ENCODE measurements around the gene GRAMD4.
"Not testable (repeated sequence)": the region's sequence is repeated elsewhere in the genome, so short reads cannot be mapped to it uniquely, and the experiment has no call there.

The GRAMD4 gene

GRCh38 chr22:46620588-46621242 lies 529 bp downstream of the GRAMD4 start:
- DNase-seq, result no peak

GRCh38 chr22:46621243-46621930 lies 1.2 kb downstream of the GRAMD4 start:
- not testable (repeated sequence) for DNase-seq

DNA sequence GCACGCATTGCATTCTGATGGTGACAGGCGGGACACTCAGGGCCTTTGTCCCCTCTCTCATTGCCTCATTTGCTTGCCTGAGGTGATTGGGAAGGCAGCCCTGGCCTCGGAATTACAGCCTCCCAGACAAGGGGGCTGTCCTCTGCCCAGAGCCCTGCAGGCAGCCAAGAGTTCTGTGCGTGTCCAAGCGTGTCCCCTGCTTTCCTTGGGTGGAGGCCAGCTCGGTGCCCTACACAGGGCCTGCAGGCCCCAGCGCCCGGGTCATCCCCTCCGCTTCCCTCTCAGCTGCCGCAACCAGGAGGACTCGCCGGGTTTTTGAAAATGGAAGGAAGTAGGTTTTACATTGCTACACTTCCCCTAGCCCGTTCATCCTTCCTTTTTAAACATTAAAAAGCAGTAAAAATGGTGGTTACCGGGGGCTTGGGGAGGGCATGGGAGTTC lies 1.9 kb downstream of the GRAMD4 start:
- no peak for DNase-seq

GRCh38 chr22:46625113-46625842 lies 5.1 kb downstream of the GRAMD4 start:
- no peak for DNase-seq

DNA sequence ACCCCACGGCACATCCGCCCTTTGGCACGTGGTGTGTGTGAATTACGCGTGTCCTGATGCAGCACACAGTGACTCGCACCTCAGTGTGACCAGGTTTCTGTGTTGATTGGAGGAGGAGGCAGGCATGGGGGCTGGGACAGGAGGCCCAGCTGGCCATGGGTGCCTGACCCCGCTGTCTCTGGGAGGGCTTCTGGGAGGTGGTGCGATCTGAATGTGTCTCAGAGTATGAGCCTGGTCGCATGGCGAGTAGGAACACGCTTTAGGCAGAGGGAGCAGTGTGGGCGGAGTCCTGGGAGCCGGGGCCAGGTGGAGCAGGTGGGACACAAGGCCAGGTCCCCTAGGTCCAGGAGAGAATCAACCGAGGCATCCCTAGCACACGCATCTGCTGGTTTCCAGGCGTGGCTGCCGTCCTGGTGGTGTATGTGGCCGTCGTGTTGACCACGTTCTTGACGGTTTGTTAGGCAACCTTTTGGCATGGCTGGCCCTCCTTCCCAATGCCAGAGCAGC lies 5.7 kb downstream of the GRAMD4 start:
- no peak for DNase-seq

DNA sequence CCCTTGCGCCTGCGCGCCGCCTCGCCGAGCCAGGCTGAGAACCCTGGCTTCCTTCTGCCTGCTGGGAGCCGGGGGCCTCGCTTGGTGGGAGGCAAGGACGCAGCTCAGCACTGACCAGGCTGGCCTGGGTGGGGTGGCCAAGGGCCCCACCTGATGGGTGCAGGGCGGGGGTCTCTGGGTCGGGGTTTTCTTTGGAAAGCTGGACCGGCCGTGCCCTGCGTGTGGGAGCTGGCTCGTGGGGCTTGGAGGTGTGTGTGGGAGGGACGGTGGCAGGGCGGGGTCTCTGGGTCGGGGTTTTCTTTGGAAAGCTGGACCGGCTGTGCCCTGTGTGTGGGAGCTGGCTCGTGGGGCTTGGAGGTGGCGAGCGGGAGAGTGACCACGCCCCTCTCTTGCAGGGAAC lies 6.2 kb downstream of the GRAMD4 start:
- no peak for DNase-seq

DNA sequence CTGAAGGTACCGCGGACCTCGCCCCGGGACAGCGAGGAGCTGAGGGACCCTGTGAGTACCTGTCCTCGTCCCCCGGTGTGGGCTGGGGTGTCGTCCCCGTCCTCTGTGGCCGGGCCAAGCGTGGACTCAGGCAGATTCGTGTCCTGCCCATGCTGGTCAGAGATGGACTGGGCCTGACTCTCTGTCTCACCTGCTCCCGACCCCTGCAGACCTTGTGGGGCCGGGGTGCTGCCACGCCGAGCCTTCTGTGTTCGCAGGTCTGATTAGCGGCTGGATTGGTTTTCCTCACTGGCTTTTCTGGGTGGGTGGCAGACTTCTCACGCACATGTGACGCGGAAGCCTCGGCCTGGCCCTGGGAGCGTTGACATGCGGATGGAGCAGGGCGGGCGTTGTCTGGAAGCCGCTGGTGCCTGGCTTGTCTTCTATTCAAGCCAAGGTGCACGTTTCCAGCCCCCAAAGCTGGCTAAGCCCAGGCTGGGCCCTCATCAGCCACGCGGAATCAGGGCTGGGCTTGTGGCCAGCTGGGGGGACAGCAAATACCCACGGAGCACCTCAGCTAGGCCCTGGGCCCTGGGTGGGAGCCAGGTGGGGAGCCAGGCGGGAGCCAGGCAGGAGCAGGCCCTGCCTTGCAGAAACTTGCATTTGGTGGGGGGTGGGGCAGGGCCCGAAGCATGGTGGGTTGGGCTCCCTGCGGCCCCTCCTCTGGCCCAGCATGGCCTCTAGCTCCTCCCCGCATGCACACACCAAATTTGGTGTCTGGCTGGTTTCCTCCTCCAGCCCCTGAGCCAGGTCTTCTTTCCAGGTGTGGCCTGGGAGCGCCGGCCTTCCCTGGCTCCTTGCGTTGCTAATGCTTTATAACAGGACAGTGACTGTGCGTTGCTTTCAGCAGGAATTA lies 7.0 kb downstream of the GRAMD4 start:
- DNase-seq, result no peak

GRCh38 chr22:46627806-46628482 lies 7.8 kb downstream of the GRAMD4 start:
- no peak for DNase-seq

- DNase-seq, result no peak
These were observed 8.6 kb downstream of the GRAMD4 start for GRCh38 chr22:46628756-46629155.

DNA sequence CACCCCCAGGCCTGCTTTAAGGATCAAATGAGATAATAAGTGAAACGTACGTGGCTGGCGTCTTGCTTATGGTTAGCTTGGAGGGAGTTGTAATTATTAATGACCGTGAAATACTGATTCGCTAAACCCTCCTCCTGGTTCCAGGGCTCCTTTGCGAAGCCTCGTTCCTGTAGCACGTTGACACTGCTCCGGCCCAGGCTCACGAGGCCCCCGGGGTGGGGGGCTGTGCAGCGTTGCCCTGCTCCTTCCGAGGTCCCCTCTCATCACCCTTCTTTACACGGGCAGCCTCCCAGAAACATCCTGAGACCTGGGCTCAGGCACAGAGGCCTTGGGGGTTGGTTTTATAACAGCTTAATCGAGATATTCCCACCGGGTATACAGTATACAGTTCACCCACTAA lies 9.1 kb downstream of the GRAMD4 start:
- no peak for DNase-seq

- no peak for DNase-seq
These were observed 10.9 kb downstream of the GRAMD4 start for GRCh38 chr22:46631113-46631512.

DNA sequence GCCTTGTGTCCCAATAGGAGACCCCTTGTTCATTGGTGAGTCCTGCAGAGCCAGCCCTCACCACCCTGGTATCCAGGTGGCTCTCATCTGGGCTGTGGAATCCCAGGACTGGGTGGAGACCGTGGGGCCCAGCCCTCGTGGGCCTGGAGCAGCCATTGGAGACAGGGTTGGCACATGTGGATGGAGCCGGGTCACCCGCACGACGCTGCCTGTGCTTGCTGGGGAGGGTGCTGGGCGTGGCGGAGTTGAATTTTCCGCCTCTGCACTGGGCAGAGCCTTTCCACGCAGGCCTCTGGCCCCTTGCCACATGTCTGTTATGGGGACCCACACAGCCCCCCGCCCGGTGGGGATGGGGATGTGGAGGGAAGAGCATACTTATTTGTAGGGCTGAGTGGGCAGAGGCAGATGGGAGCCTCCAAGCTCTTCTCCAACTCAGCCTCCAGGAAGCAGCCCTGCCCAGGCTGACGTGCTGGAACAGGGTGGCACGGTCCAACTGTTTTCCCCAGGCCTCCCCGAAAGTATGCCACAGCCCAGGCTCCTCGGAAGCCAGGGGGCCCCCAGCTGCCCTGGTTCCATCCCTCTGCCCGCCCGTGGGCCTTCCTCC lies 12.6 kb downstream of the GRAMD4 start:
- DNase-seq, result no peak

GRCh38 chr22:46633334-46633890 lies 13.2 kb downstream of the GRAMD4 start:
- no peak for DNase-seq

DNA sequence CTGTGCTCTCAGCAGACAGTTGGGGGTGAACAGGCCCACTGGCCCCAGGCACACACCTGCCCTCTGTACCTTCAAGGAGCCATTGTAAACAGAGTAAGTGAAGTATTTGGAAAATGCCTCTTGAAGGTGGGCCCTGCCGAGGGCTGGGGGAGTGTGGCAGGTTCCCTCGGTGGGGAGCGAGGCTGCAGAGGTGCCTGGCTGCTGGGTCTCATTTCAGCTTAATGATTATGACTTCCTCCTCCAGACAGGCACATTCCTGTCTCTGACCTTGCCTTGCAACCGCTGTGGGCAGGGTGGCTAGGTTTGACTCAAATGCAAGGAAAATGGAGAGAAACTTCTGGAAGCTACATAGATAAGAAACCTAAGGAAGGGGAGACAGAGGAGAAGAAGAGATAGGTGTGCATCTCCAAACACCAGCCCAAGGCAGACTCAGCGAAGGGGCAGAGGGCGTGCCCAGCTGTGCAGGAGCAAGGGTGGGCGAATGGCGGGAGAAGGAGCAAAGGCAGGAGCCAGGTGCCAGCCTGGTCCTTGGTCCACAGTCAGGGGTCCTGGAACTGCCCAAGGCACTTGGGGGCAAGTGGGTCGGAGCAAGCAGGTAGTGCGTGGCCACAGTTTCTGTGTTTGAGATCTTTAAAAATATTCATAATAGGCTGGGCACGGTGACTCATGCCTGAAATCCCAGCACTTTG lies 14.0 kb downstream of the GRAMD4 start:
- no peak for DNase-seq

- DNase-seq, result not testable (repeated sequence)
These were observed 14.9 kb downstream of the GRAMD4 start for GRCh38 chr22:46634973-46635685.

GRCh38 chr22:46635756-46636155 lies 15.6 kb downstream of the GRAMD4 start:
- no peak for DNase-seq

- no peak for DNase-seq
These were observed 16.2 kb downstream of the GRAMD4 start for GRCh38 chr22:46636221-46637002.

- no peak for DNase-seq
These were observed 17.8 kb downstream of the GRAMD4 start for GRCh38 chr22:46637711-46638600.

All from cerebellar nuclear complex (tissue), 1 donor.